Liver (tissue), 3 donors: ENCODE results near the gene TSHR.

Source experiments
- EGR1 ChIP-seq, 2 donors: IDR thresholded peaks; 2 replicates each; pipeline ENCODE4 v1.6.1; 2016 to 2018; ENCODE audit warnings: antibody characterized with exemption in 2 of 2, low read depth in 2 of 2
- FOXA2 ChIP-seq: IDR thresholded peaks from 2 replicates; pipeline ENCODE4 v1.6.1; 2016; ENCODE audit warnings: antibody characterized with exemption
- GABPA ChIP-seq, 2 donors: IDR thresholded peaks in 1 of 2; conservative IDR thresholded peaks in 1 of 2; 2 replicates each; pipeline ENCODE4 v1.6.1; 2016; ENCODE audit warnings: antibody characterized with exemption in 2 of 2, mild to moderate bottlenecking in 1 of 2, moderate library complexity in 1 of 2
- HNF4G ChIP-seq: IDR thresholded peaks from 2 replicates; pipeline ENCODE4 v1.6.1; 2016; ENCODE audit warnings: antibody characterized with exemption
- JUND ChIP-seq, 2 donors: IDR thresholded peaks; 2 replicates each; pipeline ENCODE4 v1.6.1; 2016; ENCODE audit warnings: antibody characterized with exemption in 2 of 2
- RAD21 ChIP-seq, 2 donors: IDR thresholded peaks; 2 replicates each; pipeline ENCODE4 v1.6.1; 2016; ENCODE audit warnings: antibody characterized with exemption in 2 of 2, mild to moderate bottlenecking in 2 of 2
- TAF1 ChIP-seq: conservative IDR thresholded peaks from 2 replicates; pipeline ENCODE4 v1.6.1; 2016; ENCODE audit warnings: antibody characterized with exemption, mild to moderate bottlenecking
- YY1 ChIP-seq: IDR thresholded peaks from 2 replicates; pipeline ENCODE4 v1.6.1; 2016; ENCODE audit warnings: antibody characterized with exemption, mild to moderate bottlenecking
- ZBTB33 ChIP-seq: IDR thresholded peaks from 2 replicates; pipeline ENCODE4 v1.6.1; 2016; ENCODE audit warnings: antibody characterized with exemption
- TF ChIP-seq, protein P1 (sequence below): fragments of 150-350 bp; IDR thresholded peaks from 2 replicates; pipeline ENCODE4 v1.5.1; 2017; ENCODE audit warnings: improper control_type of control experiment, low read depth, low read length; ENCODE audit not compliant: missing input control
- TF ChIP-seq, protein P2 (sequence below): IDR thresholded peaks from 2 replicates; pipeline ENCODE4 v1.6.1; 2016; ENCODE audit warnings: antibody characterized with exemption, mild to moderate bottlenecking
- TF ChIP-seq, protein P3 (sequence below): IDR thresholded peaks from 2 replicates; pipeline ENCODE4 v1.6.1; 2016; ENCODE audit warnings: antibody characterized with exemption
- donor health status: healthy.
- donor health status: healthy.

DNA sequence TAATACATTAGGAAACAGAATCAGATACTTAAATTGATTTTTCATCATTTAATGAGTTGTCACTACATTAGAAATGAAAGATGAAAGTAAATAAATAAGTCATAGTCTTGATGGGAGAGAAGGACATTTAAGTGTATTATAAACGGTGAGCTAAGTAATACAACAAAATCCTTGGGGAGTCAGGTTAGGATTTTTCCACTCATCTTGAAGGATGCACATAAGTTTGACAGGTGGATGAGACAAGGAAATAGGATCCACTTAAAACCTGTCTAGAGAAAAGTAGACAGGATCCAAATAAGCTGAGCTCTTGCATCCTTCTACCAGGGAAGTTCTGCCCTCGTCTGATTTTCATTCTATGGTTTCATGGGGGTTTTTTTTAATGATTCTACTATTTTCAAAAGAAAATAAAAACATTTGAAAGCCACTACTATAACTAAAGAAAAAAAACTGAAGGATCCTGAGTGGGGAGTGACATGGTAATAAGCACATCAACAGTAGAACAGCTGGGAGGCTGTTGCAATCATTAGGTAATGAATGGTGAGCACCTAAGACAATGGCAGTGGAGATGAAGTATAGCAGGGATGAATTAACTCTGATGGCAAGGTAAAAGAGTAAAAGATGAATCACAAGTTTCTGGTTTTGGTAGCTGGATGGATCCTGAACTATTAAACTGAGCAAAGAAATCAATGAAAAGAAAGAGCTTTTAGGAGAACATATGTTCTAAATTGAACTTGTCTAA, 30.9 kb upstream of the TSHR start:
- TF ChIP-seq, protein P1, sequence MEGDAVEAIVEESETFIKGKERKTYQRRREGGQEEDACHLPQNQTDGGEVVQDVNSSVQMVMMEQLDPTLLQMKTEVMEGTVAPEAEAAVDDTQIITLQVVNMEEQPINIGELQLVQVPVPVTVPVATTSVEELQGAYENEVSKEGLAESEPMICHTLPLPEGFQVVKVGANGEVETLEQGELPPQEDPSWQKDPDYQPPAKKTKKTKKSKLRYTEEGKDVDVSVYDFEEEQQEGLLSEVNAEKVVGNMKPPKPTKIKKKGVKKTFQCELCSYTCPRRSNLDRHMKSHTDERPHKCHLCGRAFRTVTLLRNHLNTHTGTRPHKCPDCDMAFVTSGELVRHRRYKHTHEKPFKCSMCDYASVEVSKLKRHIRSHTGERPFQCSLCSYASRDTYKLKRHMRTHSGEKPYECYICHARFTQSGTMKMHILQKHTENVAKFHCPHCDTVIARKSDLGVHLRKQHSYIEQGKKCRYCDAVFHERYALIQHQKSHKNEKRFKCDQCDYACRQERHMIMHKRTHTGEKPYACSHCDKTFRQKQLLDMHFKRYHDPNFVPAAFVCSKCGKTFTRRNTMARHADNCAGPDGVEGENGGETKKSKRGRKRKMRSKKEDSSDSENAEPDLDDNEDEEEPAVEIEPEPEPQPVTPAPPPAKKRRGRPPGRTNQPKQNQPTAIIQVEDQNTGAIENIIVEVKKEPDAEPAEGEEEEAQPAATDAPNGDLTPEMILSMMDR = no peak
- no peak for TF ChIP-seq ZBTB33
- TF ChIP-seq, protein P2, sequence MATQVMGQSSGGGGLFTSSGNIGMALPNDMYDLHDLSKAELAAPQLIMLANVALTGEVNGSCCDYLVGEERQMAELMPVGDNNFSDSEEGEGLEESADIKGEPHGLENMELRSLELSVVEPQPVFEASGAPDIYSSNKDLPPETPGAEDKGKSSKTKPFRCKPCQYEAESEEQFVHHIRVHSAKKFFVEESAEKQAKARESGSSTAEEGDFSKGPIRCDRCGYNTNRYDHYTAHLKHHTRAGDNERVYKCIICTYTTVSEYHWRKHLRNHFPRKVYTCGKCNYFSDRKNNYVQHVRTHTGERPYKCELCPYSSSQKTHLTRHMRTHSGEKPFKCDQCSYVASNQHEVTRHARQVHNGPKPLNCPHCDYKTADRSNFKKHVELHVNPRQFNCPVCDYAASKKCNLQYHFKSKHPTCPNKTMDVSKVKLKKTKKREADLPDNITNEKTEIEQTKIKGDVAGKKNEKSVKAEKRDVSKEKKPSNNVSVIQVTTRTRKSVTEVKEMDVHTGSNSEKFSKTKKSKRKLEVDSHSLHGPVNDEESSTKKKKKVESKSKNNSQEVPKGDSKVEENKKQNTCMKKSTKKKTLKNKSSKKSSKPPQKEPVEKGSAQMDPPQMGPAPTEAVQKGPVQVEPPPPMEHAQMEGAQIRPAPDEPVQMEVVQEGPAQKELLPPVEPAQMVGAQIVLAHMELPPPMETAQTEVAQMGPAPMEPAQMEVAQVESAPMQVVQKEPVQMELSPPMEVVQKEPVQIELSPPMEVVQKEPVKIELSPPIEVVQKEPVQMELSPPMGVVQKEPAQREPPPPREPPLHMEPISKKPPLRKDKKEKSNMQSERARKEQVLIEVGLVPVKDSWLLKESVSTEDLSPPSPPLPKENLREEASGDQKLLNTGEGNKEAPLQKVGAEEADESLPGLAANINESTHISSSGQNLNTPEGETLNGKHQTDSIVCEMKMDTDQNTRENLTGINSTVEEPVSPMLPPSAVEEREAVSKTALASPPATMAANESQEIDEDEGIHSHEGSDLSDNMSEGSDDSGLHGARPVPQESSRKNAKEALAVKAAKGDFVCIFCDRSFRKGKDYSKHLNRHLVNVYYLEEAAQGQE = no peak
- no peak for TF ChIP-seq RAD21 (IDR thresholded peaks at IDR 0.05)
- no peak for TF ChIP-seq JUND (IDR thresholded peaks at IDR 0.05)
- TF ChIP-seq, protein P3, sequence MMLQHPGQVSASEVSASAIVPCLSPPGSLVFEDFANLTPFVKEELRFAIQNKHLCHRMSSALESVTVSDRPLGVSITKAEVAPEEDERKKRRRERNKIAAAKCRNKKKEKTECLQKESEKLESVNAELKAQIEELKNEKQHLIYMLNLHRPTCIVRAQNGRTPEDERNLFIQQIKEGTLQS = no peak
- no peak for TF ChIP-seq FOXA2
- no peak for TF ChIP-seq TAF1
- no peak for TF ChIP-seq EGR1 (IDR thresholded peaks at IDR 0.05; ENCODE audit: low read depth in 2 of 2)
- TF ChIP-seq GABPA (IDR thresholded peaks at IDR 0.05 in 1 of 2, conservative IDR thresholded peaks at IDR 0.05 in 1 of 2) = no peak
- TF ChIP-seq YY1 = no peak
- TF ChIP-seq HNF4G = no peak
